Mesodermal cell (in vitro differentiated cells): ENCODE results near the gene KNOP1.

Experiments
- H3K27ac ChIP-seq: 2 replicates; pipeline ENCODE4 v1.7.0; 2013; ENCODE audit warnings: mild to moderate bottlenecking, low read depth, low read length, moderate library complexity; ENCODE audit not compliant: severe bottlenecking
- H3K36me3 ChIP-seq: 2 replicates; pipeline ENCODE4 v1.7.1; 2013; ENCODE audit warnings: mild to moderate bottlenecking, low read length, moderate library complexity; ENCODE audit not compliant: control insufficient read depth, insufficient read depth
- H3K4me1 ChIP-seq: one replicate; pipeline ENCODE4 v1.7.1; 2013; ENCODE audit warnings: mild to moderate bottlenecking, low read length; ENCODE audit not compliant: insufficient read depth, control insufficient read depth, poor library complexity, severe bottlenecking
- H3K4me3 ChIP-seq: 2 replicates; pipeline ENCODE4 v1.7.0; 2013; ENCODE audit warnings: low read length, control low read depth, mild to moderate bottlenecking; ENCODE audit not compliant: insufficient read depth, poor library complexity, severe bottlenecking; ENCODE audit errors: extremely low read depth
- H3K9me3 ChIP-seq: 2 replicates; pipeline ENCODE4 v1.7.1; 2013; ENCODE audit warnings: mild to moderate bottlenecking, low read length, moderate library complexity; ENCODE audit not compliant: control insufficient read depth
- WGBS, 2 experiments: methylation state at CpG; one replicate each; pipeline ENCODE4 v1.1.5; 2013; ENCODE audit warnings: missing lambda C conversion rate in 2 of 2; ENCODE audit not compliant: insufficient coverage in 2 of 2; 5-methylcytosine and 5-hydroxymethylcytosine counted together

KNOP1 gene

GRCh38 chr16:19659554-19659953 is 58.5 kb downstream of the KNOP1 start:
- Histone ChIP-seq H3K9me3 (no peaks in the 10 kb centered on the region), H3K4me1 (no peaks in the 10 kb centered on the region), H3K27ac (no peak overlapping the region), H3K36me3 (peaks cover 16% of the 10 kb centered on the region), H3K4me3 (no peak overlapping the region)
- no CpG with 5 or more reads among the region's 1 CpG for WGBS, 2 experiments

GRCh38 chr16:19657831-19658230 is 60.2 kb downstream of the KNOP1 start:
- Histone ChIP-seq H3K9me3 (no peaks in the 10 kb centered on the region), H3K27ac (no peak overlapping the region), H3K4me3 (no peak overlapping the region), H3K36me3 (peaks cover 29% of the 10 kb centered on the region), H3K4me1 (no peaks in the 10 kb centered on the region)
- whole genome bisulfite sequencing, 2 experiments, result 86 to 100% methylated on average over 1 to 3 of the region's 4 CpGs

- Histone ChIP-seq H3K4me1 (no peaks in the 10 kb centered on the region), H3K27ac (no peak overlapping the region), H3K9me3 (no peaks in the 10 kb centered on the region), H3K36me3 (peaks cover 28% of the 10 kb centered on the region), H3K4me3 (no peak overlapping the region)
- whole genome bisulfite sequencing, 2 experiments, result 90 to 96% methylated on average over 6 to 7 of the region's 9 CpGs
These were observed 62.7 kb downstream of the KNOP1 start for GRCh38 chr16:19655242-19655777.

GRCh38 chr16:19654147-19654546 is 63.9 kb downstream of the KNOP1 start:
- 83 to 100% methylated on average over 1 to 4 of the region's 9 CpGs for WGBS, 2 experiments
- H3K36me3 ChIP-seq, result peaks cover 28% of the 10 kb centered on the region
- H3K4me3 ChIP-seq, result no peak overlapping the region
- no peaks in the 10 kb centered on the region for H3K9me3 ChIP-seq
- H3K4me1 ChIP-seq, result no peaks in the 10 kb centered on the region
- no peak overlapping the region for H3K27ac ChIP-seq
